NCI-H1105 (cell line): ENCODE measurements around the gene XRCC1.
A peak's percentile ranks its signal among the peaks of the same experiment; 100 is the strongest.
"Not testable (repeated sequence)": the region's sequence is repeated elsewhere in the genome, so short reads cannot be mapped to it uniquely, and the experiment has no call there.

Experiments
- DNase-seq: peaks from one replicate; lab custom pipeline; 2025; lab: John Stamatoyannopoulos, UW

XRCC1 gene

DNA sequence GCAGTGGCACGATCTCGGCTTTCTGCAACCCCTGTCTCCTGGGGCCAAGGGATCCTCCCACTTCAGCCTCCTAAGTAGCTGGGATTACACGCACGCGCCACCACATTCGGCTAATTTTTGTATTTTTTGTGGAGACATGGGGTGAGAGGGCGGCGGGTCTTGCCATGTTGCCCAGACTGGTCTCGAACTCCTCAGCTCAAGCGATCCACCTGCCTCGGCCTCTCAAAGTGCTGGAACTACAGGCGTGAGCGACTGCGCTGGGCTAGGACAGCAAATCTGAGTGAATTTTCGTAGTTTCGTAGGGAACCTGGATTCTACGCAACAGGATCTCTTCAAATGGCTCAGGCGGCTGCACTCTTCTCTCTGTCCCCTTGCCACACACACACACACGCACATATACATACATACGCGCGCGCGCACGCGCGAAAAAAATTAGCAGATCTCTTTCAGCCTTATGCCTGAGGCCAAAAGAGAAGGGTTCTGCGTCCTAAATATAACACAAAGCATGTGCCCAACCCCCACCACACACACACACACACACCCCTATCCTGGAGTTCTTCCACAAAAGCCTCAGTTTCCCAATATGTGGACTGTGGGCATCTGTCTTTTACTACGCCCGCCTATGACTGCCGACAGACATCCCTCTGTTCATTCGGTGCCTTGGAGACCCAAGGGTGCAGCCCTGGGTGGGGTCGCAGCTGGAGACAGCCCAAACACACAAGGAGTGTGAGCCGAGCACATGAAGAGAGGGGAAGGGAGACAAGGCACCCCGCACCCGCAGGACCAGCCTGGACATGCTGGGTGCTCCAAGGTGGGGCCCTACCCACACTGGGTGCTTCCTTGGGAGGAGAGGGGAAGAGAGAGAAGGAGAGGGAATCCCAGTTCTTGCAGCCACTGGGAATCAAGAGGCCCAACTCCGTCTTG is 890 bp upstream of the XRCC1 start:
- DNase-seq: no peak

GRCh38 chr19:43574424-43575155 is 737 bp downstream of the XRCC1 start:
- no peak for DNase-seq

GRCh38 chr19:43572171-43572588 is 3.1 kb downstream of the XRCC1 start:
- no peak for DNase-seq

DNA sequence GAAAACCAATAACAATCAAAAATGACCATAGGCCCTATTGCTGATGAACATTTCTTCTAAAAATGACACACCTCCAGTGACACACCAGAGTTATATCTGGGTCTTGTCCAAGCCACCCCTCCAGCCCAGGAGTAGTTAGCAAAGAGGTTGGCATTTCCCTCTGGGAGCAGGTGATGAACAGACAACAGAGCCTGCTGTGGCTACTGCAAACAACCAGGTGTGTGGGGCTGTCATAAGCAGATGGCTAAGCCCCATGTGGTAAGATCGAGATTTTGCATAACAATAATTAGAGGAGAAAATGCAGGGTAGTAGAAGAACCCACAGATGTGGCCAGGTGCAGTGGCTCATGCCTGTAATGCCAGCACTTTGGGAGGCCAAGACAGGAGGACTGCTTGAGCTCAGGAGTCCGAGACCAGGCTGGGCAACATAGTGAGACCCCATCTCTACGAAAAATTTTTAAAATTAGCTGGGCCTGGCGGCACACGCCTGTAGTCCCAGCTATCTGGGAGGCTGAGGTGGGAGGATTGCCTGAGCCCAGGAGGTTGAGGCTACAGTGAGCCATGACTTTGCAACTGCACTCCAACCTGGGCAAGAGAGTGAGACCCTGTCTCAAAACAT is 5.0 kb downstream of the XRCC1 start:
- no peak for DNase-seq

- no peak for DNase-seq
Observed at GRCh38 chr19:43569657-43570056, 5.7 kb downstream of the XRCC1 start.

- no peak for DNase-seq
Observed at GRCh38 chr19:43564800-43565199, 10.5 kb downstream of the XRCC1 start.

DNA sequence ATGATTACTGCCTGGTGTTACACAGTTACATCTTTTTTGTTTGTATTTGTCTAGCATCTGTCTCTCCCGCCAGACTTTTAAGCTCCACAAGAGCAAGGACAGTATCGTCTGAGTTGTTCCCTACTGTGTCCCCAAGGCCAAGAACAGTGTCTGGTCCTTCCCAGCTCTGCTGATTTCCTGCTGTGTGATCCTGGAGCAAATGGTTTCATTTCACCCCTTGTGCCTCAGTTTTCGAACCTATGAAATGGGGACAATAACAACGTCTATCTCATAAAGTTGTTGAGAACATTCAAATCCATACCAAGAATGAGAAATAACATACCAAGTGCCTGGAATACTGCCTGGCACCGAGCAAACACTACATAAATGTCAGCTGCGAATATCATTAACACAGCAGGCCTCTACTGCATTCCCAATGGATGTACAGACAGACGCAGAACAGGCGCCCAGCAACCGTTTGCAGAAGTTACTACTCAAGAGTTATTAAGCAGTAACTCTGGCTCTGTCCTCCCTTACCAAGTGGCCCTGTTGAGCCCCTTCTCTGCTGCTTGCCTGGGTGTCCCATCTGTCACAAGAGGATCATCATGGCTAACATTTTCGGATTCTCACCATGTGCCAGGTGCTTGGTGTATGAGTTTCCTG is 11.4 kb downstream of the XRCC1 start:
- no peak for DNase-seq

DNA sequence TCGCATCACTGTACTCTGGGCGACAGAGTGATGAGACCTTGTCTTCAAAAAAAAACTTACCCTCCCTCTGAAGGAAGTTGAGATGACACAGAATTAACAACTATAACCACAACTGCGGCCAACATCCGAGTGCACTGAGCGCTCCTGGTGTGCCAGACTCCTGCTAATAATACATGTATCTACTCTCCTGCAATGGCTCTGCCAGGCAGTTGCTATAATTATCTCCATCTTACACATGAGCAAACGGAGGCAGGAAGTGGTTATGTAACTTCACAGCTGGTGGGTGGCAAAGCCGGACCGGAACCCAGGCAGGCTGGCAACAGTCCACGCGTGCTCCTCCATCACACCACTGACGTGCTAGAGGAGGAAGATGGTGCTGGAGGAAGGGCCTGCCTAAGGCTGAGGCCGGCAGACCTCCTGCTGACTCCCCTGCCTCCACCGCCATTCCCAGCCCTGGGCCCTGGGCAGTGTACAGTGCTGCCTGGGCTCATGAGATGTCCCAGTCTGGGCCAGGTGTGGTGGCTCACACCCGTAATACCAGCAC is 12.6 kb downstream of the XRCC1 start:
- DNase-seq: no peak

GRCh38 chr19:43562226-43562697 is 13.1 kb downstream of the XRCC1 start:
- DNase-seq: no peak

GRCh38 chr19:43561139-43561970 is 14.0 kb downstream of the XRCC1 start:
- no peak for DNase-seq

GRCh38 chr19:43560687-43561086 is 14.6 kb downstream of the XRCC1 start:
- DNase-seq: no peak

GRCh38 chr19:43555185-43555770 is 20.0 kb downstream of the XRCC1 start:
- DNase-seq: peak; percentile 42

- DNase-seq: no peak
Observed at GRCh38 chr19:43554317-43554895, 20.9 kb downstream of the XRCC1 start.

DNA sequence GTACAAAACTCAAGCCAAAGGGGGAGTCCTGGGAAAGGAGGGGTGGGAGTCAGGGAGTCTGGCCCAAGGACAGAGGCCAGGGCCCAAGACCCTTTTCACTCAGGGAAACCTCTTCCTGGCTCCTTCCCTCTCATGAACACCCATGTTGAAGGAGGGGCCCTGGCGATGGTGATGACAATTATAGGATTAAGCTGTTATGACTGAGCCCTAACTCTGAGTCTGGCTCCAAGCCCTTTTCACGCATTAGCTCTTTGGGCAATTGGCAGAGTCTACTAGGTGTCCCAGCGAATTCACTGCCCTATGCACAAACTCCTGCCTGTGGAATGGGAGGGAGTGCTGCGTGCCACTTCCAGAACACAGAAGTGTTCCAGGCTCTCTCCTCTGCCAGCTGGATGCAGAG is 21.7 kb downstream of the XRCC1 start:
- no peak for DNase-seq

GRCh38 chr19:43552616-43553015 is 22.7 kb downstream of the XRCC1 start:
- DNase-seq: no peak

GRCh38 chr19:43552198-43552450 is 23.2 kb downstream of the XRCC1 start:
- DNase-seq: no peak

DNA sequence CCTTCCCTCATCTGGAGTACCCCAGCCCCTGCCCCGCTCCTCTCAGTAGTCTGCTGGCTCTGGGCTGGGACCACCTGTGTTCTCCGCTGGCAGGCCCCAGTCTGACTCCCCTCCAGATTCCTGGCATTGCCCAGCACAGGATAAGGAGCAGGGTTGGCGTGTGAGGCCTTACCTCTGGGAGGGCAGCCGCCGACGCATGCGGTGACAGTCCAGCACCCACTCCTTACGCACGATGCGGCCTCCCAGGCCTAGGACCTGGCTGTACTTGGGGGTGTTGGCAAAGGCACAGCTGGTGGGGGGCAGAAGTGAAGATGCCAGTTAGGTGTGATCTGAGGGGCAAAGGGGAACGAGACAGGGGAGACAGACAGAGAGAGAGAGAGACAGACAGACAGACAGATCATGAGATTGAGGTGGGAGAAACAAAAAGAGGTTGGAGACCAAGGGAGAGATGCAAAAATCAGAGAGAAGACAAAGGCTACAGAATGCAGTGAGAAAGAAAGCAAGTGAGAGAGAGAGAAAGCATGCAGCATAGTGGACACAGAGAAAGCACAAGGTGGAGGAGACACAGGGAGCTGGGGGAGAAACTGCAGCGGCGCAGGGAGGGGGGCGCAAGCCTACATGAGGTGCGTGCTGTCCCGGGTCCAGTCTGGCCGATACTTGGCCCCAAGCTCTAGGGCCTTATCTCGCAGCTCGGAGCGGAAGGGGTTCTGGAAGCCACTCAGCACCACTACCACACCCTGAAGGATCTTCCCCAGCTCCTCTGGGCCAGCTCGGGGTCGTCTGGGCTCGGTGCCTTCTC is 23.7 kb downstream of the XRCC1 start:
- DNase-seq: no peak

- no peak for DNase-seq
Observed at GRCh38 chr19:43548706-43549105, 26.6 kb downstream of the XRCC1 start.

GRCh38 chr19:43547926-43548325 is 27.4 kb downstream of the XRCC1 start:
- DNase-seq: not testable (repeated sequence)

- DNase-seq: no peak
Observed at GRCh38 chr19:43546581-43546980, 28.7 kb downstream of the XRCC1 start.
